Stimulated activated CD4-positive, alpha-beta T cell treated with anti-CD3 and anti-CD28 coated beads, TNF-alpha, amount 100 ng/mL, for 1 hour (primary cell): Measurements from ENCODE around the gene CD248.
"Not testable (repeated sequence)": the region's sequence is repeated elsewhere in the genome, so short reads cannot be mapped to it uniquely, and the experiment has no call there.

ENCODE experiments used
- DNase-seq, 3 donors: peaks; one replicate each; pipeline ENCODE4 v3.0.0-alpha.2; 2020; ENCODE audit warnings: low read depth in 3 of 3, low spot score in 1 of 3

Gene CD248

GRCh38 chr11:66277064-66277463 lies 39.8 kb downstream of the CD248 start:
- DNase-seq, result not testable (repeated sequence)

DNA sequence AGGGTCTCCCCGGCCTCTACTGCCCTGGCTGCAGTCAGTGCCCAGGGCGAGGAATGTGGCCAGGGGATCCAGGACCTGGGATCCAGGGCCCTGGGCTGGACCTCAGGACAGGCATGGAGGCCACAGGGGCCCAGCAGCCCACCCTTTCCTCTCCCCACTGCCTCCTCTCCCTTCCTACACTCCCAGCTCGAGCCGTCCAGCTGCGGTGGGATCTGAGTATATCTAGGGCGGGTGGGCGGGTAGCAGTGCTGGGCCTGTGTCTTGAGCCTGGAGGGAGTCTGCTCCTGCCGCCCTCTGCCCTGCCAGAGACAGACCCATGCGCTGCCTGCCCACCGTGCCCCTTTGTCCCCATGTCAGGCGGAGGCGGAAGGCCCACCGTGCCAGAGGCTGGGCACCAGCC lies 40.2 kb downstream of the CD248 start:
- DNase-seq, result not testable (repeated sequence)

DNA sequence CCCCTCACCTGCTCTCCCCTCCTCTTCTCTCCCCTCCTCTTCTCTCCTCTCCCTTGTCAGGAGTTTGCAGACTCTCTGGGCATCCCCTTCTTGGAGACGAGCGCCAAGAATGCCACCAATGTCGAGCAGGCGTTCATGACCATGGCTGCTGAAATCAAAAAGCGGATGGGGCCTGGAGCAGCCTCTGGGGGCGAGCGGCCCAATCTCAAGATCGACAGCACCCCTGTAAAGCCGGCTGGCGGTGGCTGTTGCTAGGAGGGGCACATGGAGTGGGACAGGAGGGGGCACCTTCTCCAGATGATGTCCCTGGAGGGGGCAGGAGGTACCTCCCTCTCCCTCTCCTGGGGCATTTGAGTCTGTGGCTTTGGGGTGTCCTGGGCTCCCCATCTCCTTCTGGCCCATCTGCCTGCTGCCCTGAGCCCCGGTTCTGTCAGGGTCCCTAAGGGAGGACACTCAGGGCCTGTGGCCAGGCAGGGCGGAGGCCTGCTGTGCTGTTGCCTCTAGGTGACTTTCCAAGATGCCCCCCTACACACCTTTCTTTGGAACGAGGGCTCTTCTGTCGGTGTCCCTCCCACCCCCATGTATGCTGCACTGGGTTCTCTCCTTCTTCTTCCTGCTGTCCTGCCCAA lies 40.7 kb downstream of the CD248 start:
- no peak for DNase-seq

DNA sequence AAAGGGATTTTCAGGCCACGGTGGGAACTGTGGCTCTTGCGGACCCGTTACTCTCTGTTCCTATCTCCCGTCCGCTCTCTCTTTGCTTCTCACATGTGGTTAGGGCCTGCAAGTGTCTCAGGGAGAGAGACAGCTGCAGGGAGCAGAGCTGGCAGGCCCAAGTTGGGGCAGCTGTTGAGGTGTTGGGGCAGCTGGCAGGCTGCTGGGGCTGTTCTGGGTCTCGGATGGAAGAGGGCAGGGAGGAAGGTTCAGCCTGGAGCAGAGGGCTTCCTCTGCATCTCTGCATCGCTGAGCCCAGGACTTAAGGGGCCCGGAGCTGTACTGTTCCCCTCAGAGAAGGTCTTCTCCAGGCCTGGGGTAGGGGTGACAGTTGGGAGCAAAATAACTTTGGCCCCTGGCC lies 41.4 kb downstream of the CD248 start:
- no peak for DNase-seq

DNA sequence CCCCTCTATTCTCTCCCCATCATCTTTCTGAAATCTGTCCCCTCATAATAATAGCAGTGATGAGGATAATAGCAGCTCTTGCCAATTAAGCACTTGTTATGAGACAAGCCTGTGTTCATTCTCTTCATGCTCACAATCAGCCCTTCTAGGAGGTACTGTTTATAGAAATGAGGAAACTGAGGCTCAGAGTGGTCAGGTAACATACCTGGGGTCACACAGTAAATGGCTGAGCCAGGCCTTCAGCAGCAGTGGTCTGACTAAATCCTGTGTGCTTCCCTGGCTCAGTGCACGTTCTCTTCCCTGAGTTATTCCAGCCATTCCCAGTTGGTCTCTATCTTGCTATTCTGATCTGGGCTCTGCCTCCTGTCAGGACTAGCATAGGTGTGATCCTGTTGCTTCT lies 42.6 kb downstream of the CD248 start:
- DNase-seq, result no peak

- DNase-seq, result no peak
These were observed 44.2 kb downstream of the CD248 start for GRCh38 chr11:66272596-66272995.

DNA sequence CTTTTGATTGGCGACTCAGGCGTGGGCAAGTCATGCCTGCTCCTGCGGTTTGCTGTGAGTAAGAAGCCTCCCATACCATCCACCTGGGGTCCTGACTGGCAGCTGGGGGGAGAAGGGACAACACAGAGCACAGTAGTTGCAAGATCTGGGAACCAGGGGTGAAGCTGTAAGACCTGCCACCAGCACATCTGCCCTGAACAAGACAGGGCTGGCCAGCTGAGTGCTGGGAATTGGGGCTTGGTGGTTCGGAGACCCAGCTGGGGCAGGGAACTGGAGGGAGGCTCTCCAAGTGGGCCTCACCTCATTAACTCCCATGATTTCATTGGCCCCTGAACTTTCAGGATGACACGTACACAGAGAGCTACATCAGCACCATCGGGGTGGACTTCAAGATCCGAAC lies 45.0 kb downstream of the CD248 start:
- DNase-seq, result no peak

GRCh38 chr11:66268952-66269905 lies 47.6 kb downstream of the CD248 start:
- no peak for DNase-seq

DNA sequence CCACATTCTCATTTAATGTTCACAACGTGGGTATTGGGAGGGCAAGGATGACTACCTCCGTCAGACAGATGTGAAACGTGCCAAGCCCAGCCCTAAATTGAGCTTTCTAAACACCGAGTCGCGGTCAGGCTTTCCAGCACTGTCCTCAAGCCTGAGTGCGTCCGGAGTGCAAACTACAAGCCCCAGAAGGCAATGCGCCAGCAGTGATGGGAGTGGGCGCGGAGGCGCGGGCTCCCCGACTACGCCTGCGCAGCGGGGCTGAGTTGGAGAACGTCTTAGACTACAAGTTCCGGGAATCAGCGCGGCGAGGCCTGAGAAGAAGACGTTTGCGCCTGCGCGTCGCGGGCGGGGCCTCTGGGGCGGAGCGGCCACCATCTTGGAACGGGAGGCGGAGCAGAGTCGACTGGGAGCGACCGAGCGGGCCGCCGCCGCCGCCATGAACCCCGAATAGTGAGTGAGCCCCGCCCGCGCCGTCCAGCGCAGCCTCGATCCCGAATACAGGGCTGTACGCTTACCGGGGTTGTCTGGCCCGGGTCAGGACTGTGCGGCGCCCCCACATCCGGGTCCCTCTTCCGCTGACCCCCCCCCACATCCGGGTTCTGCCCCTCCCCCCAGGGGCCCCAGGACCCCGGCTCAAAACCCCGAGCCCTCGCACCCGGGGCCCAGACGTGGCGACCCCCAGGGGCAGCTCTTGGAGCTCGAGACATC lies 48.4 kb downstream of the CD248 start, which contains the start of gene RAB1B:
RAB1B (plus strand) TSS at position 396 of the 708 bp plus-strand sequence; CDS start at position 437, 41 bp downstream.
- peak; percentile 99 to 100 (median 99) for DNase-seq

- peak; percentile 50 to 82 (median 72) for DNase-seq
These were observed 49.2 kb downstream of the CD248 start for GRCh38 chr11:66267379-66268243.

DNA sequence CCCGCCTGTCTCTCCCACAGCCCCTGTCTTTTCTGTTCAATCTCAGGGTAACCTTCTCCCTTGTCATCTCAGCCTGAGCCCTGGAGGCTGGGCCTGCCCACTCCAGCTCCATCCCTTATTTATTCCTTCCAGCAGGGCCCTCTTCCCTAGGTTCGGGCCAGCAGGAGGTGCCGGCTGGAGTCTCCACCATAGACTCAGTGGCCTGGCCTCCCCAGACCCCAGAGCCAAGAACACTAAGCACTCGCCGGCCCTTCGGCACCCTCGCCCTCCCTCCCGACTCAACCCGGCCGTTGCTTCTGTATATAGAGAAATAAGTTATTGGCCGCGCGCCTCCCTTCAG lies 49.8 kb downstream of the CD248 start:
- no peak for DNase-seq

DNA sequence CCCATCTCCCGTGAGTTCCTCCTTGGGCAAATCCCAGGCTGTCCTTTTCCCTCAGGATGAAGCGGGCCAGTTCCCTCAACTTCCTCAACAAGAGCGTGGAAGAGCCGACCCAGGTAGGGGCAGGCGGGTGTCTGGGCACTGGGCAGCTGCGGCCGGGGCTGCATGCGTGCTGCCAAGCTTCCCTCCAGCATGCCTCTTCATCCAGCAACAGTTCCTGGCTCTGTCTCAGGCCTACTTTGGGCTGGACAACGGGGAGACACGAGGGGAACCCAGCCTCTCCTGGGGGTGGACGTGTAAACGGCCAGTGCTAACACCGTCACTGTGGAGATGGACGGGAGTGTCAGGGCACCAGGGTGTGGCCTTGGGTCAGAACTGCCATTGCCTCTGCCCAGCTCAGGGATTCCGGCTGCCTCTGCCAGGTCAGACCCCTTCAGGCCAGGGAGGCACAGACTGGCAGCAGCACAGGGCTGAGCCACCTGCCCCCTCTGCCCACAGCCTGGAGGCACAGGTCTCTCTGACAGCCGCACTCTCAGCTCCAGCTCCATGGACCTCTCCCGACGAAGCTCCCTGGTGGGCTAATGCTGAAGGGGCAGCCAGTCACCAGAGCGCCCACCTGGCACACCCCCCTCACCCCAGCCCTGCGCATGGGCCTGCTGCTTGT lies 50.3 kb downstream of the CD248 start:
- DNase-seq, result no peak

- no peak for DNase-seq
These were observed 51.1 kb downstream of the CD248 start for GRCh38 chr11:66265531-66266377.

GRCh38 chr11:66264914-66265313 lies 51.9 kb downstream of the CD248 start:
- no peak for DNase-seq
